COLO668 (cell line): Measurements from ENCODE around the gene JHY.
A peak's percentile ranks its signal among the peaks of the same experiment; 100 is the strongest.

Source experiments
- DNase-seq: peaks from one replicate; lab custom pipeline; 2025; ENCODE audit not compliant: unreplicated experiment; lab: John Stamatoyannopoulos, UW

JHY gene

GRCh38 chr11:122937983-122938382 is 55.4 kb downstream of the JHY start:
- no peak for DNase-seq

GRCh38 chr11:122938557-122938956 is 56.0 kb downstream of the JHY start:
- DNase-seq = no peak

- DNase-seq = no peak
Measured at GRCh38 chr11:122951211-122951610, 68.7 kb downstream of the JHY start.

GRCh38 chr11:122954455-122954854 is 71.9 kb downstream of the JHY start:
- DNase-seq = no peak

- no peak for DNase-seq
Measured at GRCh38 chr11:122963961-122964360, 81.4 kb downstream of the JHY start.

- no peak for DNase-seq
Measured at GRCh38 chr11:122976061-122976733, 93.6 kb downstream of the JHY start.

GRCh38 chr11:122976734-122977469 is 94.3 kb downstream of the JHY start:
- DNase-seq = no peak

GRCh38 chr11:122977470-122978298 is 95.1 kb downstream of the JHY start:
- peak; percentile 5 for DNase-seq

GRCh38 chr11:122978299-122978620 is 95.7 kb downstream of the JHY start:
- DNase-seq = no peak

GRCh38 chr11:122979103-122979814 is 96.7 kb downstream of the JHY start:
- no peak for DNase-seq

GRCh38 chr11:122979815-122980595 is 97.4 kb downstream of the JHY start:
- DNase-seq = no peak

GRCh38 chr11:122981388-122982264 is 99.1 kb downstream of the JHY start, which contains the start of gene BSX:
Gene BSX (minus strand): TSS chr11:122981834. CDS start chr11:122981671, 163 bp downstream.
- DNase-seq = no peak

- DNase-seq = no peak
Measured at GRCh38 chr11:122983438-122984185, 101.1 kb downstream of the JHY start.

- DNase-seq = peak; percentile 18
Measured at GRCh38 chr11:122984186-122985011, 101.8 kb downstream of the JHY start.

- DNase-seq = no peak
Measured at GRCh38 chr11:122995526-122995925, 113.0 kb downstream of the JHY start.

GRCh38 chr11:122998727-122999366 is 116.3 kb downstream of the JHY start:
- no peak for DNase-seq

GRCh38 chr11:123000721-123001120 is 118.2 kb downstream of the JHY start:
- DNase-seq = no peak
